ENCODE results near the gene TENM4.

DNA sequence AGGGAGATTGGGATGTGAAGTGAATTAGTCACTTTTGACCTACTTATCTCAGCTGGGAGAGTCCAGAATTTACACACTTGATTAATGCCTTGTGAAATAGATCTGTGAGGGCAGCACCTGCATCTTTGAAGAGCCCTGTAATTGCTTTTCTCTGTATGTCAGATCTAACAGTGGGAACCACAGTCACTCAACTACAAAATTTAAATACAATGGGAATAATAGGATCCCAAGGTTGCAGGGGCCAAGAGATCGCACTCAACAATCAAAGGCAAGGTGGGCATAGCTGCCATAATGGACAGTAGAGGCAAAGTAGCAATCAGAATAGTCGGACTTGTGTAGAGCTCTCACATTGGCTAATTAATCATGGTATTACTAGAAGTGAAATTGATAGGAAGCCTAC, 820.7 kb downstream of the TENM4 start:
- TF ChIP-seq ZC3H10 (CRISPR knock-in tag; IDR thresholded peaks at IDR 0.05): no peak
- no peak for TF ChIP-seq ZNF70 (CRISPR knock-in tag; IDR thresholded peaks at IDR 0.05)
- TF ChIP-seq, protein P1, sequence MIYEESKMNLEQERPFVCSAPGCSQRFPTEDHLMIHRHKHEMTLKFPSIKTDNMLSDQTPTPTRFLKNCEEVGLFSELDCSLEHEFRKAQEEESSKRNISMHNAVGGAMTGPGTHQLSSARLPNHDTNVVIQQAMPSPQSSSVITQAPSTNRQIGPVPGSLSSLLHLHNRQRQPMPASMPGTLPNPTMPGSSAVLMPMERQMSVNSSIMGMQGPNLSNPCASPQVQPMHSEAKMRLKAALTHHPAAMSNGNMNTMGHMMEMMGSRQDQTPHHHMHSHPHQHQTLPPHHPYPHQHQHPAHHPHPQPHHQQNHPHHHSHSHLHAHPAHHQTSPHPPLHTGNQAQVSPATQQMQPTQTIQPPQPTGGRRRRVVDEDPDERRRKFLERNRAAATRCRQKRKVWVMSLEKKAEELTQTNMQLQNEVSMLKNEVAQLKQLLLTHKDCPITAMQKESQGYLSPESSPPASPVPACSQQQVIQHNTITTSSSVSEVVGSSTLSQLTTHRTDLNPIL (CRISPR knock-in tag; IDR thresholded peaks at IDR 0.05; ENCODE audit: low read depth): no peak
- TF ChIP-seq TOX (CRISPR knock-in tag; IDR thresholded peaks at IDR 0.05; ENCODE audit: borderline replicate concordance): no peak
- TF ChIP-seq RARB (CRISPR knock-in tag; IDR thresholded peaks at IDR 0.05): no peak
- no peak for TF ChIP-seq ZNF8 (CRISPR knock-in tag; IDR thresholded peaks at IDR 0.05)
- TF ChIP-seq, protein P2, sequence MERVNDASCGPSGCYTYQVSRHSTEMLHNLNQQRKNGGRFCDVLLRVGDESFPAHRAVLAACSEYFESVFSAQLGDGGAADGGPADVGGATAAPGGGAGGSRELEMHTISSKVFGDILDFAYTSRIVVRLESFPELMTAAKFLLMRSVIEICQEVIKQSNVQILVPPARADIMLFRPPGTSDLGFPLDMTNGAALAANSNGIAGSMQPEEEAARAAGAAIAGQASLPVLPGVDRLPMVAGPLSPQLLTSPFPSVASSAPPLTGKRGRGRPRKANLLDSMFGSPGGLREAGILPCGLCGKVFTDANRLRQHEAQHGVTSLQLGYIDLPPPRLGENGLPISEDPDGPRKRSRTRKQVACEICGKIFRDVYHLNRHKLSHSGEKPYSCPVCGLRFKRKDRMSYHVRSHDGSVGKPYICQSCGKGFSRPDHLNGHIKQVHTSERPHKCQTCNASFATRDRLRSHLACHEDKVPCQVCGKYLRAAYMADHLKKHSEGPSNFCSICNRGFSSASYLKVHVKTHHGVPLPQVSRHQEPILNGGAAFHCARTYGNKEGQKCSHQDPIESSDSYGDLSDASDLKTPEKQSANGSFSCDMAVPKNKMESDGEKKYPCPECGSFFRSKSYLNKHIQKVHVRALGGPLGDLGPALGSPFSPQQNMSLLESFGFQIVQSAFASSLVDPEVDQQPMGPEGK (CRISPR knock-in tag; IDR thresholded peaks at IDR 0.05; ENCODE audit: borderline replicate concordance): no peak
- TF ChIP-seq OSR1 (CRISPR knock-in tag; IDR thresholded peaks at IDR 0.05): no peak
- TF ChIP-seq TCF4 (CRISPR knock-in tag; IDR thresholded peaks at IDR 0.05; ENCODE audit: borderline replicate concordance): no peak
